HG02852 (cell line): Measurements from ENCODE around the gene PLSCR3.

Experiments used
- ATAC-seq: cut with Tn5 transposase; IDR thresholded peaks from one replicate; pipeline ENCODE4 v1.9.1; 2021; ENCODE audit warnings: mild to moderate bottlenecking, moderate library complexity; ENCODE audit not compliant: unreplicated experiment

PLSCR3 gene

GRCh38 chr17:7426896-7427489, 32.7 kb upstream of the PLSCR3 start:
- ATAC-seq: no peak

- no peak for ATAC-seq
Observed at GRCh38 chr17:7426203-7426863, 32.0 kb upstream of the PLSCR3 start.

- ATAC-seq: no peak
Observed at GRCh38 chr17:7425756-7426155, 31.4 kb upstream of the PLSCR3 start.

GRCh38 chr17:7425316-7425715, 31.0 kb upstream of the PLSCR3 start, which contains the start of gene SPEM2:
Gene SPEM2 (plus strand): TSS chr17:7425616. CDS start chr17:7425689, 73 bp downstream.
- ATAC-seq: no peak

- ATAC-seq: no peak
Observed at GRCh38 chr17:7423679-7424078, 29.4 kb upstream of the PLSCR3 start.

GRCh38 chr17:7421186-7421585, 26.9 kb upstream of the PLSCR3 start:
- ATAC-seq: no peak

- no peak for ATAC-seq
Observed at GRCh38 chr17:7419819-7420610, 25.7 kb upstream of the PLSCR3 start, which contains the start of gene SPEM1. Gene SPEM1 (plus strand): TSS chr17:7420324. CDS start chr17:7420385, 61 bp downstream.

- no peak for ATAC-seq
Observed at GRCh38 chr17:7418472-7419152, 24.3 kb upstream of the PLSCR3 start.

GRCh38 chr17:7417056-7417655, 22.8 kb upstream of the PLSCR3 start:
- ATAC-seq: no peak

- no peak for ATAC-seq
Observed at GRCh38 chr17:7416323-7416722, 22.0 kb upstream of the PLSCR3 start.

GRCh38 chr17:7415784-7416183, 21.5 kb upstream of the PLSCR3 start:
- no peak for ATAC-seq

GRCh38 chr17:7414837-7415236, 20.5 kb upstream of the PLSCR3 start:
- ATAC-seq: no peak

- no peak for ATAC-seq
Observed at GRCh38 chr17:7413346-7413985, 19.1 kb upstream of the PLSCR3 start.

- ATAC-seq: no peak
Observed at GRCh38 chr17:7411427-7411750, 17.1 kb upstream of the PLSCR3 start.

- ATAC-seq: no peak
Observed at GRCh38 chr17:7410634-7411426, 16.5 kb upstream of the PLSCR3 start.

- no peak for ATAC-seq
Observed at GRCh38 chr17:7409716-7410115, 15.4 kb upstream of the PLSCR3 start.

- ATAC-seq: no peak
Observed at GRCh38 chr17:7408863-7409262, 14.5 kb upstream of the PLSCR3 start.

GRCh38 chr17:7408252-7408727, 14.0 kb upstream of the PLSCR3 start:
- ATAC-seq: no peak

- ATAC-seq: no peak
Observed at GRCh38 chr17:7407485-7408251, 13.3 kb upstream of the PLSCR3 start, which contains the start of gene NLGN2. Gene NLGN2 (plus strand): TSS chr17:7407845. CDS start chr17:7408256, 411 bp downstream.
